ENCODE data around the gene TSPAN5.
A peak's percentile ranks its signal among the peaks of the same experiment; 100 is the strongest.
"Not testable (repeated sequence)": the region's sequence is repeated elsewhere in the genome, so short reads cannot be mapped to it uniquely, and the experiment has no call there.

The TSPAN5 gene

GRCh38 chr4:98658287-98659105, at the start of gene TSPAN5:
TSS of gene TSPAN5 (minus strand) at chr4:98658611.
- DNase-seq (ENCODE audit: low read depth in 1 of 2, low spot score in 1 of 2): peak; percentile 69 to 86

- no peak for DNase-seq (ENCODE audit: low read depth in 1 of 2, low spot score in 1 of 2)
Observed at GRCh38 chr4:98706935-98707334, 48.5 kb upstream of the TSPAN5 start.

GRCh38 chr4:98706200-98706813, 47.9 kb upstream of the TSPAN5 start:
- no peak for DNase-seq (ENCODE audit: low read depth in 1 of 2, low spot score in 1 of 2)

- not testable (repeated sequence) for DNase-seq (ENCODE audit: low read depth in 1 of 2, low spot score in 1 of 2)
Observed at GRCh38 chr4:98705586-98705985, 47.2 kb upstream of the TSPAN5 start.

GRCh38 chr4:98700656-98701055, 42.2 kb upstream of the TSPAN5 start:
- no peak for DNase-seq (ENCODE audit: low read depth in 1 of 2, low spot score in 1 of 2)

GRCh38 chr4:98694076-98694475, 35.7 kb upstream of the TSPAN5 start:
- no peak for DNase-seq (ENCODE audit: low read depth in 1 of 2, low spot score in 1 of 2)

- DNase-seq (ENCODE audit: low read depth in 1 of 2, low spot score in 1 of 2): no peak
Observed at GRCh38 chr4:98692411-98692810, 34.0 kb upstream of the TSPAN5 start.

GRCh38 chr4:98691588-98691987, 33.2 kb upstream of the TSPAN5 start:
- DNase-seq (ENCODE audit: low read depth in 1 of 2, low spot score in 1 of 2): no peak

- DNase-seq (ENCODE audit: low read depth in 1 of 2, low spot score in 1 of 2): no peak
Observed at GRCh38 chr4:98689507-98690174, 31.2 kb upstream of the TSPAN5 start.

- no peak for DNase-seq (ENCODE audit: low read depth in 1 of 2, low spot score in 1 of 2)
Observed at GRCh38 chr4:98688411-98689290, 30.2 kb upstream of the TSPAN5 start.

GRCh38 chr4:98687876-98688275, 29.5 kb upstream of the TSPAN5 start:
- DNase-seq (ENCODE audit: low read depth in 1 of 2, low spot score in 1 of 2): no peak

- no peak for DNase-seq (ENCODE audit: low read depth in 1 of 2, low spot score in 1 of 2)
Observed at GRCh38 chr4:98686847-98687246, 28.4 kb upstream of the TSPAN5 start.

- no peak for DNase-seq (ENCODE audit: low read depth in 1 of 2, low spot score in 1 of 2)
Observed at GRCh38 chr4:98686043-98686707, 27.8 kb upstream of the TSPAN5 start.

GRCh38 chr4:98685225-98686042, 27.0 kb upstream of the TSPAN5 start:
- DNase-seq (ENCODE audit: low read depth in 1 of 2, low spot score in 1 of 2): no peak

- DNase-seq (ENCODE audit: low read depth in 1 of 2, low spot score in 1 of 2): no peak
Observed at GRCh38 chr4:98682719-98683118, 24.3 kb upstream of the TSPAN5 start.

GRCh38 chr4:98680806-98681205, 22.4 kb upstream of the TSPAN5 start:
- DNase-seq (ENCODE audit: low read depth in 1 of 2, low spot score in 1 of 2): no peak

- DNase-seq (ENCODE audit: low read depth in 1 of 2, low spot score in 1 of 2): no peak
Observed at GRCh38 chr4:98679738-98680137, 21.3 kb upstream of the TSPAN5 start.

GRCh38 chr4:98677799-98678198, 19.4 kb upstream of the TSPAN5 start:
- no peak for DNase-seq (ENCODE audit: low read depth in 1 of 2, low spot score in 1 of 2)

- no peak for DNase-seq (ENCODE audit: low read depth in 1 of 2, low spot score in 1 of 2)
Observed at GRCh38 chr4:98674404-98675173, 16.2 kb upstream of the TSPAN5 start.
